CD4-positive, alpha-beta T cell treated with Interferon alpha-2 for 1 hour (primary cell): ENCODE measurements around the gene ARFIP1.

Experiments
- DNase-seq, 2 donors: peaks; one replicate each; pipeline ENCODE4 v3.0.0-alpha.2; 2020 to 2022

ARFIP1 gene

DNA sequence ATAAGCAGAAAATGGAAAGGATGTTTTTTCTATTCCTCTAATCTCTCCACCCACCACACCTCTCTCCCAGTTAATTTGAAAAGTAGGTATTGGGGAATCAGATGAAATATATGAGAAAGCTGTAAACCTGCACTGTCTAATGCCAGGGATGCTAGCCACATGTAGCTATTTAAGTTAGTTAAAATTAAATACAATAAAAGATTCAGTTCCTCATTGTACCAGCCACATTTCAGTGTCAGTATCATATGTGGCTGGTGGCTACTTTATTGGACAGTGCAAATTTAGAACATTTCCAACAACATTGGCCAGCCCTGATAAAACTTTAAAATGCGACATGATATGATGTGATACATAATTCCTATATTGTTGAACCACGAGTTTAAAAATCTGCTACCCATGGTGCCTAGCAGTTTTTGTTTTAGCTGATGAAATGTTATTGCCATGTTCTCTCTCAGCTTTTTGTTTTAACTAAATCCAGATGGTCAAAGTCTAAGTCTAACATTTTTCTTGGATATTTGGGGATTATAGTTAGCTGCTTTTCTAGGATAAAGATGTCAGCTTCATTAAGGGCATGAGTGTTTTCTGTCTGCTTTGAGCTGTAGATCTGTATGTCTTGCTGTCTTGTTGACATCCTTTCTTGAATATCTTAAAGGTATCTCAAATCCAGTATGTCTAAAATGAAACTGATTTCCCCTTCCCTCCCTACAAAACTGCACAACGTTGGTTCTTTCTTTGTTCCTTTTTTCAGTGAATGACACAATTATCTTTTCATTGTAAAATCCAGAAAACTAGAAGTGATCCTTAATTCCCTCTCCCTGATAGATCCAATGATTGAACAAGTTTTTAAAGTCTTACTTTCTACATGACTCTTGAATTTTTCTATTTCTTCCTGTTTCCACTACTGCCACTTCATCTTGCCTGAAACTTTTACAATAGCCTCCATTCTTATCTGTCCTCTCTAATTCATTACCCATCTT lies 6.2 kb downstream of the ARFIP1 start:
- DNase-seq: no peak

DNA sequence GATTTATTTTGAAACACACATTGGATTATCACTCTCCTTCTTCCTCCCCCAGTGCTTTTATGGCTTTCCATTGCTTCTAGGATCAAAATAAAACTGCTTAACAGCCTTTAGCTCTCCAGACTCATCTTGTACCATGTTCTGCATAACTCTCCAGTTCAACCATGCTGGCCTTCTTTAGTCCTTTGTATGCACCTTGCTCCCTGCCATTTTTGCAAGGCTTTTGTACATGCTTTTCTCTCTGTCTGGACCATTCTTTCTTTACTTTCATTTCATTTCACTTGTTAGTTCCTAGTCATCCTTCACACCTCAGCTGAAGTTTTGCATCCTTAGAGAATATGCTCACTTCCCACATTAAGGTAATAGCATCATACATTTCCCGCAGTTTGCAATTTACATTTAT lies 6.9 kb downstream of the ARFIP1 start:
- no peak for DNase-seq

DNA sequence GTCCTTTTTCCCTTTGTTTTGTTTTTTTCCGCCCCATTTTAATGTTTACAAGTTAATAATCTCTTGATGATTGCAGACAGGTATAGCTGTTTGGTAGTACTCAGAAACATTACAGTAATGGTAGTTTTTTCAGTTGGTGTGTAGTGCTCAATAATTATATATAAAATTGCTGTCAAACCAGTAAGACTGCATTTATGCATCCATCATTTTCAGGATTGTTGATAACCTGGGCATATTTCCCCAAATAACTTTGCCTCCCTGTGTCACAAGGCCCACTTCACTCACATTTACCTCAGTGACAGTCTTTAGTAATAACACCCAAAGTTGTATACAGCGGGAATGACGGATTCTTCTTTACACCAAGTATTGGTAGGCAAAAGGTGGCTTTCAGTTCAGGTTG lies 16.1 kb downstream of the ARFIP1 start:
- no peak for DNase-seq

DNA sequence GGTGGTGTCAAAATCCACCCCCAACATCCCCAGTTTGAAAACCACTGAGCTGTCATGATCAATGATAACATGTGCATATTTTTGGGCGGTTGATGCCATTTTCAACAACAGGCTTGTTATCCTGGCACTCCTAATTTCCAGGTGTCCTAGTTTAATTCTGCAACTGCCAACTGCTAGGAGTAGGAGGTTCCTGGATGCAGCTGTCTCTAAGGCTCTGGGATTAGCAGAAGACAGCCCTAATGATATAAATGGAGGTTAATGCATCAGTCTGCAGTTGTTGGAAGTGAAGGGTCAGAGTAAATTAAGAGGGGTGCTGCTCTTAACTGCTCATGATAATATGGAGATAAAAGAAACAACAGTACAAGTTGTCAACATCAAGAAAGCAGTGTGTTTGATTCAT lies 23.8 kb downstream of the ARFIP1 start:
- no peak for DNase-seq

DNA sequence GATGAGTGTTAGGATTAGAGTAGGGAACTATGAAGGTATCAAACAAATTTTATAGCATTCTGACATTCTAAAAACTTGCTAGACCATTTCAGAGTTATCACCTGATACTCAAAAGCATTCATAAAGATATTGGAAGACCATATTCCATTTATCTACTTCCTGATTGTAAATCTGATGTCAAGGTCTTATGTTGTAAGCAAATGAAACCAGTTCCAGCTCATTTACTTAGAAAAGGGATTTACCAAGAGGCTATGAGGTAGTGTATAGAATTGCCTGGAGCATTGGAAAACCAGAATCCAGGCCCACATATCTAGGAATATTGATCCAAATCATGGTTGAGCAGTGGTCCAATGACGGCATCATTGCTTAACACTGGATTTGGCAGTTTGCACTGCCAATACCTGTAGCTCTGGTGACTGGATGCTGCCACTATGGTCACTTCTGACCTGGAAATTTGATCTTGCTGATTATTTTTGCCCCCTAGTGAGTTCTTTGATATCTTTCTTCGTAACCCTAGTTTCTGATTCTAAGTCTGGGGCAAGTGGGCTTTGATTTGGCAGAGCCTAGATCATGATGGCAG lies 25.4 kb downstream of the ARFIP1 start:
- DNase-seq: no peak

DNA sequence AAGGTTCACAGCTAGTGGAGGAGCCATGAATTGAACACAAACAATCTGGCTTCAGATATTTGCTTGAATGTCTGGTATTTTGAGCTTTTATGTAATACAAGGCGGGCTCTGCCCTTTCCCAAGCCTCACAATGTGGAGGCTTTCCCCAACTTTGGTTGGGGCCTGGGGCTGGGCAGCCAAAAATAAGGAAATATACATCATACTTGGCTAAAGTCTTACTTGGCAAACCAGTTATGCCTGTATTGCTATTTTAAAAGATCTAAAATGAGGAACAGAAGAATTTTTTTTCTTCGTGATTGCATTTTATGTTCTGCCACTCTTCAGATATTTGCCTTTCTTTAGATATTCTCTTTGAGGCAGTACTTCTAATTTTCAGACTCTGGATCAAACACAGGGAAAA lies 26.1 kb downstream of the ARFIP1 start:
- no peak for DNase-seq

DNA sequence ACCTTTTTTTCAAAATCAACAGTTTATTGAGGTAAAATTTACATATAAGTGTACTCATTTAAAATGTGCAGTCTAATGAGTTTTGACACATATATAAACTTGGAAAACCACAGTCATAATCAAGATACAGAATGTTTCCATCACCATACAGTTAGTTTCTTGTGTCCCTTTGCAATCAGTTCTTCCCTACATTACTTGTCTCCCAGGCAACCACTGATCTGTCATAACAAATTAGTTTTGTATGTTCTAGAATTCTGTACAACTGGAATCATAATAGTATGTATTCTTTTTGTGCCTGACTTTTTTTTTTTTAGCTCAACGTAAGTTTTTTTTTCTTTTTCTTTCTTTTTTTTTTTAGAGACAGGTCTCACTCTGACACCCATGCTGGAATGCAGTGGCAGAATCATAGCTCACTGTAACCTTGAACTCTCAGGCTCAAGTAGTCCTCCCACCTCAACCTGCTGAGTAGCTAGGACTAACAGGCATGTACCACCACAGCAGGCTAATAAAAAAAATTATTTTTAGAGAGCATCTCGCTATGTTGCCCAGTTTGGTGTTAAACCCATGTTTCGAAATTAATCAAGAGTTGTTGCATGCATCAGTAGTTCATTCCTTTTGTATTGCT lies 26.9 kb downstream of the ARFIP1 start:
- no peak for DNase-seq

DNA sequence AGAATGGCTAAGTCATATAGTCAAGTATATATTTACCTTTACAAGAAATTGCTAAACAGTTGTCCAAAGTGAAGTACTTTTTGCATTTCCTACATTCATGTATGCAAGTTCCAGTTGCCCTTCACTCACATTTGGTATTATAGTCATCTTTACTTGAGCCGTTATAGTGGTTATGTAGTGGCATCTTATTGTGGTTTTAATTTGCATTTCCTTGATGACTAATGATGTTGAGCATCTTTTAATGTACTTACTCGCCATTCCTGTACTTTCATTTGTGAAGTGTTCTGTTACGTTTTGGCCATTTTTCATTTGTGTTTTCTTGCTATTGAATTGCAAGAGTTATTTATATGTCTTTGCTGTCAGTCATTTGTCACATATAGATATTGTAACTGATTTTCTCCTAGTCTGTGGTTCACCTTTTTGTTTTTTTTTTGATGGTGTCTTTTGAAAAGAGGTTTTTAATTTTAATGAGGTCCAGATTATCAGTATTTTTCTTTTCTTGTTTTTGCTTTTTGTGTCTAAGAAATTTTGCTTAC lies 27.6 kb downstream of the ARFIP1 start:
- DNase-seq: peak in 1 of 2 donors; percentile 28

DNA sequence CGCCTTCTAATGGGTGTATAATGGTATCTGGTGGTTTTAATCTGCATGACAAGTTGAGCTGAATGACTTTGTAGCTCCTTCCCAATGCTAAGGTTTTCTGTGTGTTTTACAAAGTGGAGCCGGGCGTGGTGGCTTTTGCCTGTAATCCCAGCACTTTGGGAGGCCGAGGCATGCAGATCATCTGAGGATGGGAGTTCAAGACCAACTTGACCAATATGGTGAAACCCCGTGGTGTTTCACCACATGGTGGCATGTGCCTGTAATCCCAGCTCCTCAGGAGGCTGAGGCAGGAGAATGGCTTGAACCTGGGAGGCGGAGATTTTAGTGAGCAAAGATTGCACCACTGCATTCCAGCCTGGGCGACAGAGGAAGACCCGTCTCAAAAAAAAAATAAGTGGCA lies 28.9 kb downstream of the ARFIP1 start:
- no peak for DNase-seq

DNA sequence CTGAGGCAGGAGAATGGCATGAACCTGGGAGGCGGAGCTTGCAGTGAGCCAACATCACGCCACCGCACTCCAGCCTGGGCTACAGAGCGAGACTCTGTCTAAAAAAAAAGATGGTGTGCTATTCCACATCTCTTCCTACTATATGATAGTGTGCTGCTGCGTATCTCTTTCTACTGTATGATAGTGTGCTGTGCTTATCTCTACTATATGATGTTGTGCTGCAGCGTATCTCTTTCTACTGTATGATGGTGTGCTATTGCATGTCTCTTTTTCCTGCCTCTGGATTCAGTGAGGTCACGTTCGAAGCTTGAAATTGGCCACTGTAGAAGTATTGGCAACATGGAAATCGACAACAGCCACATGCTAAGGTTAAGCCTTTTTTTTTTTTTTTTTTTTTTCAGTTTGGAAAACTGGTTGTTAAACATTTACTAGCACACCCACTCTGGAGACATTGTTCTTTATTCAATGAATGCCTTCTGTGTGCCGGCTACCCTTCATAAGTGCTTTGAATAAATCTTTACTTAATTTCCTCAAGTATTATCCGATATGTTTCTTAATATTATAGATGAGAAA lies 31.0 kb downstream of the ARFIP1 start:
- no peak for DNase-seq

DNA sequence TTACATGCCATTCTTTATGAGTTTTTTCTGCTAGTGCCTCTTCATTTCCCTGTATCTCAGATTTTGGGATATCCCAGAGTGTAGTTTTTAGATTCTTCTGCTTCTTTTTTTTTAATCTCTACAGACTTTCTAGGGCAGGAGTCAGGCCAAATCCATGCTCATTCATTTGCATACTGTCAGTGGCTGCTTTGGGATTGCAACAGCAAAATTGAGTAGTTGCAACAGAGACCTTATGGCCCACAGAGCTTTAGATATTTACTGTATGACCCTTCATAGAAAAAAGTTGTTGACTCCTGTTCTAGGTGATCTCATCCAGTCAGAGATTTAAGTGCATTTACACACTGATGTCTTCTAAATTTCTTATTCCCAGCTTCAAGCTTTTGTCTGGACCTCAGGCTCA lies 35.3 kb downstream of the ARFIP1 start:
- DNase-seq: no peak

DNA sequence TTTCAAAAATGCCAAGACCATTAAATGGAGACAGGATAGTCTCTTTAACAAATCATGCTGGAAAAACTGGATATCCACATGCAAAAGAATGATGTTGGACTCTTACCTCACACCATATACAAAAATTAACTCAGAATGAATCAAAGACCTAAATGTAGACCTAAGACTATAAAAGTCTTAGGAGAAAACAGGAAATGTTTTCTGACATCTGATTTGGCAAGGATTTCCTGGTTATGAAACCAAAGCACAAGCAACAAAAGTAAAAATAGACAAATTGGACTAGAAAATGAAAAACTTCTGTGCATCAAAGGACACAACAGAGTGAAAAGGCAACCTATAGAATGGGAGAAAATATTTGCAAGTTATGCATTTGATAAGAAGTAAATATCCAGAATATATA lies 37.6 kb downstream of the ARFIP1 start:
- DNase-seq: no peak

DNA sequence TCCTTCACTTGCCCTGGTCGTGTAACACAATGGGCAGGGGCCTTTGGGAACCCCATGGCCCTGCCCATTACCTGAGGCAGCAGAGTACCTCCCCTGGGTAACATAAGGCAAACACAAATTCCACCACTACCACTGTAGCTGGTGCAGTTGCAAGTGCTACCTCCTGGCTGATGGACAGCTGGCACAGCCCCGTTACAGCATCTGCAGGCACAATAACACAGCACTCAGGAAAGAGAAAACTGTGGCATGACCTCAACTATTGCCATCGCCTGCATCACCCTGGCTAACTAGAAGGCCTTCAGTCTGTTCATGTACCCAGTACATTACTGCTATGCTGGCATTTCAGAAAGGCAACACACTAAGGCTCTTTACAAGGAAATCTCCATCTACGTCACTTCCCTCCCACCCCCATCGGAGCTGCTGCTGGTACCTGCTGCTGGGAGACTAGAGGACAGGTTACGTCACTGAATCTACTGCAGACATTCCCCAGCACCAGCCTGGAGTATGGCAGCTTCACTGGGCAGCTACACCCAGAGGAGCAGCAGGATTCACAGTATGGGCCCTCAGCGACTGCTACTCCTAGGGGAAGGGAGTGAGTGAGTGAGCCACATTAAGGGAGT lies 39.4 kb downstream of the ARFIP1 start:
- DNase-seq: no peak

DNA sequence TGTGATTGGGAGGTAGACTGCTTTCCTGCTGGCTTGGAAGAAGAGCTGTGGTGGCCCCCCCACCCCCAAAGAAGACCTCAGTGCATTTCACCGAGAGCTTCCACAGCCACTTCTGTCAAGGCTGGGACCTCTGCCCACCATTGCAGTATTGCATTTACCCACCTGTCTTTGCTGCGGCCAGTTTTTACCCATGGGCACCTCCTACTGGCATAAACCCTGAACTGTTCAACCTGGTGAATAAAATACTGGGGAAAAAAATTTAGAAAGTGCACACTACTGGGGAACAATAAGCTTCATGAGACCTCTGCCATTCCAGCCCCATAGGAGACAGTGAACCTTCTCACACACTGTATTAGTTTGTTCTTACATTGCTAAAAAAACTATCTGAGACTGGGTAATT lies 40.3 kb downstream of the ARFIP1 start:
- DNase-seq: no peak

DNA sequence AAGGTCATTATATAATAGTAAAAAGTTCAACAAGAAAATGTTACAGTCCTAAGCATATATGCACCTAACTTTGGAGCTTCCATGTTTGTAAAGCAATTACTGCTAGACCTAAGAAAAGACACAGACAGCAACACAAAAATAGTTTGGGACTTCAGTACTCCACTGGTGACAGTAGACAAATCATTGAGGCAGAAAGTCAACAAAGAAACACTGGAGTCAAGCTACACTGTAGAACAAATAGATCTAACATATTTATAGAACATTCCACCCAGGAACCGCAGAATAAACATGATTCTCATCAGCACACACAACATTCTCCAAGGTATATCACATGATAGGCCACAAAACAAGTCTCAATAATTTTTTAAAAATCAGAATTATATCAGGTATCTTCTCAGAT lies 42.6 kb downstream of the ARFIP1 start:
- no peak for DNase-seq

DNA sequence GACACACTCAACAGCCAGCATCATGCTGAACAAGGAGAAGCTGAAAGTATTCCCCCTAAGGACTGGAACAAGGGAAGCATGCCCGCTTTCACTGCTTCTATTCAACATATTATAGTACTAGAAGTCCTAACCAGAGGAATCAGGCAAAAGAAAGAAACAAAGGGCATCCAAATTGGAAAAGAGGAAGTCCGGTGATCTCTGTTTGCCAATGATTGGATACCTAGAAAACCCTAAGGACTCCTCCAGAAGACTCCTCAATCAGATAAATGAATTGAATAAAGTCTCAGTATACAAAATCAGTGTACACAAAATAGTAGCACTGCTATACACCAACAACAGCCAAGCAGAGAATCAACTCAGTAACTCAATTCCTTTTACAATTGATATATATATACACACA lies 44.8 kb downstream of the ARFIP1 start:
- DNase-seq: no peak

DNA sequence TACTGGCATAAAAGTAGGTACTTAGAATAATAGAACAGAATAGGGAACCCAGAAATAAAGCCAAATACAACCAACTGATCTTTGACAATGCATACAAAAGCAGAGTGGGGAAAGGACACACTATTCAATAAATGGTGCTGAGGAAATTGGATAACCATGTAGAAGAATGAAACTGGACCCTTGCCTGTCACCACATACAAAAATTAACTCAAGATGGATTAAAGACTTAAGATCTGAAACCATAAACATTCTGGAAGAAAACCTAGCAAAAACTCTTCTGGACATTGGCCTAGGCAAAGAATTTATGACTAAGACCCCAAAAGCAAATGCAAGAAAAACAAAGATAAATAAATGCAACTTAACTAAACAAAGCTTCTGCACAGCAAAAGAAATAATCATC lies 45.6 kb downstream of the ARFIP1 start:
- DNase-seq: no peak

DNA sequence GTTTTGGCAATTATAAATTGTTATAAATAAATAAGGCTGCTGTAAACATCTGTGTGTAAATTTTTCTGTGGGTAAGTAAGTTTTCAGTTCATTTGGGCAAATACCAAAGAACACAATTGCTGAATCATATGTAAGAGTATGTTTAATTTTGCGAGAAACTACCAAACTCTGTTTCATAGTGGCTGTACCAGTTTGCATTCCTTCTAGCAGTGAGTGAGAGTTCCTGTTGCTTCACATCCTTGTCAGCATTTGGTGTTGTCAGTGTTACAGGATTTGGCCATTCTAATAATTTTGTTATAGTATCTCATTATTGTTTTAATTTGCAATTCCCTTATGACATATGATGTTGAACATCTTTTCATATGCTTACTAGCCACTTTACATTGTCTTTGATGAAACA lies 48.4 kb downstream of the ARFIP1 start:
- no peak for DNase-seq

DNA sequence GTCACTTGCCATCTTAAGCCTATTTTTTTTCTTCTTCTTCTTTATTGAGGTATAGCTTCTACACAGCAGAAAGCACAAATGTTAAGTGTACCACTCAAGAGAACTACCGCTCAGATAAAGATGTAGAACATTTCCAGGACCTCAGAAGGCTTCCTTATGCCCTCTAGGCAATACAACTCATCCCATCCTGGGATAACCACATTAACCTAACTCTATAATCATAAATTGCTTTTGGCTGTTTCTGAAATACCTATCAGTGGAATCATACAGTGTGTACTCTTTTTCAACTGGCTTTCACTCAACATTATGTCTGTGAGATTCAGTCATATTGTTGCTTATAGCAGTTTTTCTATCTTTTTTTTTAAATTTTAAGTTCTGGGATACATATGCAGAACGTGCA lies 51.7 kb downstream of the ARFIP1 start:
- DNase-seq: no peak

DNA sequence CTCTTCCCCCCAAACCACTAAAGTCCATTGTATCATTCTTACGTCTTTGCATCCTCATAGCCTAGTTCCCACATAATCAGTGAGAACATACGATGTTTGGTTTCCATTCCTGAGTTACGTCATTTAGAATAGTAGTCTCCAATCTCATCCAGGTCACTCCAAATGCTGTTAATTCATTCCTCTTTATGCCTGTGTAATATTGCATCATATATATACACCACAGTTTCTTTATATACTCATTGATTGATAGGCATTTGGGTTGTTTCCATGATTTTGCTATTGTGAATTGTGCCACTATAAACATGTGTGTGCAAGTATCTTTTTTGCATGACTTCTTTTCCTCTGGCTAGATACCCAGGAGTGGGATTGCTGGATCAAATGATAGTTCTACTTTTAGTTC lies 57.2 kb downstream of the ARFIP1 start:
- no peak for DNase-seq

DNA sequence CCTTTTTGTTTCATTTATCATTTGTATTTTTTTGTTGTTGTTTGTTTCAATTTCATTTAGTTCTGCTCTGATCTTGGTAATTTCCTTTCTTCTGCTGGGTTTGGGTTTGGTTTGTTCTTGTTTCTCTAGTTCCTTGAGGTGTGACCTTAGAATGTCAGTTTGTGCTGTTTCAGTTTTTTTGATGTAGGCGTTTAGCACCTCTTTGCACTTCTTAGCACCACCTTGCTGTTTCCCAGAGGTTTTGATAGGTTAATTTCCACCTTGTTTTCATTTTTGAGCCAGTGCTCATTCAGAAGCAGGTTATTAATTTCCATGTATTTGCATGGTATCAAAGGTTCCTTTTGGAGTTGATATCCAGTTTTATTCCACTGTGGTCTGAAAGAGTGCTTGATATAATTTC lies 60.0 kb downstream of the ARFIP1 start:
- peak in 1 of 2 donors; percentile 10 for DNase-seq

DNA sequence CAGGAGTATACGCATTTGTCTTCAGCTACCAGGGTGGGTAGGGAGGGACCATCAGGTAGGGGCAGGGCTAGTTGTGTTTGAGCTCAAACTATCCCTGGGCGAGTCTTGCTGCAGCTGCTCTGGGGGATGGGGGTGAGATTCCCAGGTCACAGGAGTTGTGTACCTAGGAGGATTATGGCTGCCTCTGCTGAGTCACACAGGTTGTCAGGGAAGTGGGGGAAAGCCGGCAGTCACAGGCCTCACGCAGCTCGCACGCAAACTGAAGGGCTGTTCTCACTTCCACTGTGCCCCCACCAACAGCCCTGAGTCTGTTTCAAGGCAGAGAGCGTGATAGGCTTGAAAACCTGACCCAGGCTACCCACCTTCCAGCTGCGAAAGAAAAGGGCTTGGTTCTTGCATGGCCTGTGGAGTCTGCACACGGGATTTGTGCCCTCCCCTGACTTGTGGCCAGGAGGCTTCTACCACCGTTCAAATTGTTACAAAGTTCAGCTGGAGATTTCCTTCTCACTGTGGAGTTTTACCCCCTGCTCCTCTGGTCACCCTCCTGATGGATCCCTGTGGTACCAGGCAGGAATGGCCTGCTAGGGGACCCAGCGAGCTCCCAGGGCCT lies 63.8 kb downstream of the ARFIP1 start:
- no peak for DNase-seq

DNA sequence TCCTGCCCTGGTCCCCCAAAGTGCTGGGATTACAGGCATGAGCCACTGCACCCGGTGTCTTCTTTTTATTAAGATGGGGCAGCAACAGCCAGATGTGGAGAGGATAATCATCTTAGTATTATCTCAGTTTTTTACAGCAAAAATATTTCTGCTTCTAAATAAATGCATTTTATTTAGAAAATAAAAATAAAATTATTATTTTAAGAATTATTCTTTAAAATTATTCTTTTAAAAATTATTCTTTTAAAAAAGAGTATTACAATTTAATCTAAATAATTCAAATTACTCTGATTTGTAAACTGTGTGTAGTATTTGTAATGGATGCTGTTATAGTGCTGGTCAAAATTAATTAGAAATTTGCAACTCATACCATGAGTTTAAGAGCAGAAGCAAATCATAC lies 67.6 kb downstream of the ARFIP1 start:
- DNase-seq: no peak
